HEK293T (cell line): ENCODE data around the gene QPCT.

ENCODE experiments used
- CTCF ChIA-PET: fragments of 350-600 bp; formaldehyde crosslinking; extraction: SDS; loops from one replicate; lab custom pipeline; 2021; ENCODE audit warnings: antibody characterized with exemption, inconsistent platforms; lab: Yijun Ruan, JAX
- POLR2A ChIA-PET: fragments of 350-600 bp; formaldehyde crosslinking; extraction: SDS; loops from one replicate; lab custom pipeline; 2020; ENCODE audit warnings: antibody characterized with exemption, inconsistent platforms; lab: Yijun Ruan, JAX
- DNase-seq: peaks from one replicate; pipeline ENCODE4 v3.0.0; 2012; ENCODE audit warnings: mixed read lengths; ENCODE audit errors: extremely low spot score
- ARNT ChIP-seq: fragments of 450-650 bp; IDR thresholded peaks from 2 replicates; pipeline ENCODE4 v1.6.1; 2017; ENCODE audit warnings: mild to moderate bottlenecking
- BHLHE40 ChIP-seq: fragments of 450-650 bp; IDR thresholded peaks from 2 replicates; pipeline ENCODE4 v1.6.1; 2016; ENCODE audit warnings: mild to moderate bottlenecking, moderate library complexity, borderline replicate concordance
- CTBP1 ChIP-seq: fragments of 450-650 bp; IDR thresholded peaks from 2 replicates; pipeline ENCODE4 v1.6.1; 2016; ENCODE audit warnings: borderline replicate concordance
- ELF4 ChIP-seq: fragments of 450-650 bp; IDR thresholded peaks from 2 replicates; pipeline ENCODE4 v1.6.1; 2017; ENCODE audit warnings: antibody characterized with exemption
- FOXA1 ChIP-seq: fragments of 450-650 bp; IDR thresholded peaks from 2 replicates; pipeline ENCODE4 v1.6.1; 2016; ENCODE audit warnings: mild to moderate bottlenecking
- FOXK2 ChIP-seq: fragments of 450-650 bp; IDR thresholded peaks from 2 replicates; pipeline ENCODE4 v1.6.1; 2016; ENCODE audit warnings: mild to moderate bottlenecking
- FOXM1 ChIP-seq: fragments of 450-650 bp; IDR thresholded peaks from 2 replicates; pipeline ENCODE4 v1.6.1; 2017; ENCODE audit warnings: mild to moderate bottlenecking, borderline replicate concordance
- HDGF ChIP-seq: fragments of 450-650 bp; IDR thresholded peaks from 2 replicates; pipeline ENCODE4 v1.6.1; 2017; ENCODE audit warnings: antibody characterized with exemption, borderline replicate concordance
- L3MBTL2 ChIP-seq: fragments of 450-650 bp; conservative IDR thresholded peaks from 2 replicates; pipeline ENCODE4 v1.6.1; 2016; ENCODE audit warnings: mild to moderate bottlenecking
- LEF1 ChIP-seq: fragments of 450-650 bp; IDR thresholded peaks from 2 replicates; pipeline ENCODE4 v1.6.1; 2017; ENCODE audit warnings: mild to moderate bottlenecking, borderline replicate concordance
- NFRKB ChIP-seq: fragments of 450-650 bp; IDR thresholded peaks from 2 replicates; pipeline ENCODE4 v1.6.1; 2016; ENCODE audit warnings: mild to moderate bottlenecking, moderate library complexity
- PKNOX1 ChIP-seq: fragments of 450-650 bp; IDR thresholded peaks from 2 replicates; pipeline ENCODE4 v1.6.1; 2016
- SP1 ChIP-seq: fragments of 450-650 bp; IDR thresholded peaks from 2 replicates; pipeline ENCODE4 v1.6.1; 2017
- SUZ12 ChIP-seq: fragments of 450-650 bp; IDR thresholded peaks from 2 replicates; pipeline ENCODE4 v1.6.1; 2016; ENCODE audit warnings: mild to moderate bottlenecking
- TARDBP ChIP-seq: fragments of 450-650 bp; IDR thresholded peaks from 2 replicates; pipeline ENCODE4 v1.6.1; 2016
- ZNF384 ChIP-seq: fragments of 450-650 bp; IDR thresholded peaks from 2 replicates; pipeline ENCODE4 v1.6.1; 2016

QPCT gene

DNA sequence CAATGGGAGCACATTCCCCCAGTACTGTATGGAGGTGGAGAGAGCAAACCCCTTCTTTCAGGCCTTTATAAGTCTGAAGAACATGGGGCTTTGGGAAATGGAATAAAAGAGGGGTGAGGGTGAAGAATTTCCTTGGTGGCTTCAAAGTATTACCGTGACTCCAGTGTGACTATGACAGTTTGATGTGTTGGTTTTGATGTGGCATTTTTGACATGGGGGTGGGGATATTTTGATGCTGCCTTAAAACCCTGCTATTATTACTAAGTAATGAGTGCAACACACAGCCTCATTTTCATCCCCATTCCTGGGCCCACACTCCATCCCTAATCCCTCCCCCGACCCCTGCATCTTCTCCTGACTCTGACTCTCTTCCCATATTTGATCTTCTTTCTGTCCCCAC, 23.6 kb downstream of the QPCT start:
- no peak for DNase-seq
- ChIA-PET CTCF (no interaction called here), POLR2A (no interaction called here)
- TF ChIP-seq L3MBTL2 (no peak), ZNF384 (no peak), FOXK2 (no peak)

DNA sequence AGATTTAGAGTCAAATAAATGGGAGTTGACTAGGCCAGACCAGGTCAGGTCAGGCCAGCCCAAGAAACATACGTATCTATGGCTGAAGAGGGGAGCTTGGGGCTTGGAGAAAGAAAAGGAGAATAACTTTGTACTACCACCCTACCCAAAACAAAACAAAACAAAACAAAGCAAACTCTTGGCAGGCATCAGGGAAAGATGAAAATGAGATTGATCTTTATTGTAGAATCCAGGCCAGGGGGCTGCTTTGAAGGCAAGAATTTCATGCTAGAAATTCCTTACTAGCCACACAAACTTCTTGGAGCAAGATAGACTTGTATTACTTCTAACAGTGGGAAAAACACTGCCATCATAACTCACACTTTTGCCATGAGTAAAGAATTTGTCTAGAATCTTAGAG, 26.2 kb downstream of the QPCT start:
- TF ChIP-seq SUZ12 (no peak), TARDBP (no peak), NFRKB (no peak), PKNOX1 (no peak), LEF1 (no peak), ARNT (no peak), ZNF384 (no peak), HDGF (no peak), FOXM1 (no peak), BHLHE40 (no peak), FOXA1 (no peak), L3MBTL2 (no peak), FOXK2 (no peak), ELF4 (no peak), CTBP1 (no peak)
- POLR2A ChIA-PET, result no interaction called here
- no peak for DNase-seq
- CTCF ChIA-PET, result no interaction called here

- TF ChIP-seq NFRKB (no peak), HDGF (no peak), CTBP1 (no peak), ELF4 (no peak), L3MBTL2 (no peak), BHLHE40 (no peak), SP1 (no peak), SUZ12 (no peak), FOXA1 (no peak), LEF1 (no peak), TARDBP (no peak), ZNF384 (no peak), PKNOX1 (no peak), FOXK2 (no peak), ARNT (no peak), FOXM1 (no peak)
- ChIA-PET POLR2A (no interaction called here), CTCF (no interaction called here)
- DNase-seq, result no peak
Measured at GRCh38 chr2:37372000-37372399, 27.6 kb downstream of the QPCT start.

- POLR2A ChIA-PET, result interaction anchor here (1.1 to 1.2 kb wide), 2 partner anchors 32 to 51 kb away, joined by 4 read pairs; partner anchors contain the start of genes PRKD3 and QPCT
- CTCF ChIA-PET, result interaction anchor here (0.6 kb wide), 1 partner anchor 418 kb away, joined by 3 read pairs; no protein-coding TSS in a partner anchor
- DNase-seq, result no peak
- TF ChIP-seq SUZ12, result no peak
Measured at GRCh38 chr2:37375741-37376288, 31.4 kb downstream of the QPCT start.

DNA sequence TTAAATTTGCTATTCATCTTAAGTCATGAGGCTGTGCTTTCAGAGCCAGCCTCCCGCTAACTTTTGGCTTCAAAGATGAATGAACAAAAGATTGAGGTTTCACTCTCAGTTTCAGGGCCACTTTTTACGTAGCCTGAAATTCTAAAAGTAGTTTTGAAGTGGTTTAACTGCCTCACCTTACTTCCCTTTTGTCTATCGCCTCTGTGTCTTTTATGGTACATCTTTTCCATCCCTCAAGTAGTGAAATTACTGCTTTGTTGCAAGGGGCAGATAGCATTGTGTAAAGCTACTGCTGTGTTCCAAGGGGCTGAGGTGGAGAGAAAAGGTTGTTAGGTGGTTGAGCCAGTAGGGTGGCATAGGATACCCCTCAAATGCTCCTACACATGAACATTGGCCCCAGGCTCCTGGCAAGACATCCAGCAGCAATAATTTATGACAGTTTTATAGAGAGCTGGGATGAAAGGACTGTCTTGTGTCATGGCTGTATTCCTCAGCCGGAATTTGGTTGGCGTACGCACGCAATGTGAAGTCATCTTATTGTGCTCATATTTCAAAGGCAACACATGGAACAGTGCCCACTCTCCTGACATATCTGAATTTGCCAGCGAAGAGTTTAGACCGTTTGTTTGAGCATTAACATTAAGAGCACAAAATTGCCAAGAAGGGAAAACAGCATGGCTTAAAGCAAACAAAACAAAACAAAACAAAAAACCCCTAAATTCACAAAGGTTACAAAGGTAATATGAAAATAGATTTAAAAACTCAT, 32.2 kb downstream of the QPCT start:
- POLR2A ChIA-PET, result interaction anchor here (1.0 to 1.2 kb wide), 2 partner anchors 11 to 51 kb away, joined by 3 to 4 read pairs; partner anchors contain the start of gene PRKD3
- CTCF ChIA-PET, result interaction anchor here (0.9 to 1.7 kb wide), 2 partner anchors 13 to 20 kb away, joined by 3 to 11 read pairs; no protein-coding TSS in a partner anchor
- TF ChIP-seq ARNT (peak; percentile 100), LEF1 (peak; percentile 74; the same call in 1 of the 2 replicates), PKNOX1 (peak; percentile 95), TARDBP (no peak), CTBP1 (peak; percentile 90), L3MBTL2 (0 out of 2 replicates have a peak, but pooled peaks have one; percentile 18), BHLHE40 (no peak)
- DNase-seq, result peak; percentile 64

DNA sequence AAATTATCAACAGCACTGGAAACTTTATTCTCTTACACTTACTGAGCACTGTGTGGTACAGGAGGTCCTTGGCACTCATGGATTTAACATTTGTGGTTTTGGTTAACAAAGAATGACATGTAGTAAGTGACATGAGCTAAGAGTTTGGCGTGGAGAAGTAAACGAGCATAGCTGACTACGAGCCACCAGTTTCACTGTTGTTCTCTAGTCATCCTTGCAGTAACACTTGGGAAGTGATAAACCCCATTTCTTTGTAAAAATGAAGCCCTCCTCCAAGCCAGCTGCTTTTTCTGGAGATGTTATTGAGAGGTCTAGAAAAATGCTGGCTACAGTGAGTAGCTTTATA, 32.7 kb downstream of the QPCT start:
- CTCF ChIA-PET, result interaction anchor here (0.6 to 1.7 kb wide), 3 partner anchors 13 to 26 kb away, joined by 3 to 11 read pairs (median 3); no protein-coding TSS in a partner anchor
- POLR2A ChIA-PET, result interaction anchor here (0.7 to 1.2 kb wide), 3 partner anchors 10 to 52 kb away, joined by 3 to 4 read pairs (median 3); partner anchors contain the start of gene PRKD3
- no peak for TF ChIP-seq FOXK2
- no peak for DNase-seq

DNA sequence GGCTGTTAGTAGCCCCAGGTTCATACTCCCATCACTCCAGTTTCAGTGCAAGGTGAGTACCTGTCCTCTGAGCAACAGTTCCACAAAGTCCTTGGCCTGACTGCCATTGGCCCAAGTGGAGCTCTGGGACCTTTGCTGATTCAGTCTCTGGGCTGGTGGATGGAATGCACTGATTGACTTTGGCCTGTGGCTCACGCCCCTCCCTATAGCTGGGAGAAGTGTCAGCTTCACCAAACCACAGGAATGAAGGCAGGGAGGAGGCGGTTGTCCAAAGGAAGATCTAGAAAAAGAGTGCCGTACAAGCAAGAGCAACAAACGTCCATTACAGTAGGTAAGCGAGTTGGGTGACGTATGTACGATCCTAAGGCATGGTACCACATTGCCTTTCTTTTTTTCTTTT, 34.0 kb downstream of the QPCT start:
- DNase-seq, result no peak
- CTCF ChIA-PET, result interaction anchor here (0.7 kb wide), 1 partner anchor 16 kb away, joined by 3 read pairs; no protein-coding TSS in a partner anchor
- POLR2A ChIA-PET, result no interaction called here
- no peak for TF ChIP-seq PKNOX1
- no peak for TF ChIP-seq TARDBP
- no peak for TF ChIP-seq HDGF
- no peak for TF ChIP-seq BHLHE40
- TF ChIP-seq ELF4, result no peak
- TF ChIP-seq FOXA1, result no peak
- TF ChIP-seq SUZ12, result no peak
- no peak for TF ChIP-seq CTBP1
- no peak for TF ChIP-seq SP1
- TF ChIP-seq ARNT, result no peak
- TF ChIP-seq NFRKB, result no peak
